Natural killer cell (primary cell): ENCODE data around the gene SCART1. TPM values are rescaled to one million over a fixed set of nuclear protein-coding genes. Genes with fewer than 3 reads are reported as not detected.

Source experiments
- ATAC-seq, 3 donors: fragments of 150-1000 bp in 2 of 3; fragments of 200-7000 bp in 1 of 3; cut with Tn5 transposase; 1 replicate in 1 of 3; 2 replicates in 2 of 3; pipeline ENCODE4 v1.10.0; 2021; ENCODE audit warnings: mild to moderate bottlenecking in 2 of 3, moderate library complexity in 2 of 3
- DNase-seq, 2 donors: peaks; one replicate each; pipeline versions ENCODE4 v3.0.0 to v3.0.0-alpha.2; 2013 to 2021; ENCODE audit warnings: mixed read lengths in 1 of 2
- H3K27ac ChIP-seq: one replicate; pipeline ENCODE4 v1.5.1; 2013; ENCODE audit warnings: mild to moderate bottlenecking, low read length
- H3K27me3 ChIP-seq: one replicate; pipeline ENCODE4 v1.6.1; 2013; ENCODE audit warnings: low read length; ENCODE audit not compliant: control insufficient read depth, insufficient read depth
- H3K36me3 ChIP-seq: one replicate; pipeline ENCODE4 v1.6.1; 2013; ENCODE audit warnings: low read length; ENCODE audit not compliant: control insufficient read depth, insufficient read depth
- H3K4me1 ChIP-seq: one replicate; pipeline ENCODE4 v1.6.1; 2013; ENCODE audit warnings: low read length; ENCODE audit not compliant: control insufficient read depth, insufficient read depth
- H3K4me3 ChIP-seq: one replicate; pipeline ENCODE4 v1.5.1; 2013; ENCODE audit warnings: low read length
- H3K9me3 ChIP-seq: one replicate; pipeline ENCODE4 v1.6.1; 2013; ENCODE audit warnings: low read length; ENCODE audit not compliant: control insufficient read depth, insufficient read depth
- H3K27ac Mint-ChIP-seq, 2 donors: one replicate each; pipeline ENCODE4 v1.8.0; 2022; ENCODE audit warnings: mild to moderate bottlenecking in 2 of 2, mixed read lengths in 2 of 2, moderate library complexity in 1 of 2
- H3K27me3 Mint-ChIP-seq, 2 donors: one replicate each; pipeline ENCODE4 v1.8.0; 2022; ENCODE audit warnings: low read depth in 2 of 2, mixed read lengths in 2 of 2
- H3K36me3 Mint-ChIP-seq: one replicate; pipeline ENCODE4 v1.8.0; 2022; ENCODE audit warnings: mixed read lengths
- H3K4me1 Mint-ChIP-seq, 2 donors: one replicate each; pipeline ENCODE4 v1.8.0; 2022; ENCODE audit warnings: mixed read lengths in 2 of 2
- H3K4me3 Mint-ChIP-seq: one replicate; pipeline ENCODE4 v1.8.0; 2022; ENCODE audit warnings: mild to moderate bottlenecking, moderate library complexity, mixed read lengths
- H3K9me3 Mint-ChIP-seq, 2 donors: one replicate each; pipeline ENCODE4 v1.8.0; 2022; ENCODE audit warnings: mixed read lengths in 2 of 2
- WGBS: methylation state at CpG from one replicate; pipeline ENCODE4 v1.1.7; 2013; ENCODE audit warnings: missing lambda C conversion rate; ENCODE audit not compliant: insufficient coverage; 5-methylcytosine and 5-hydroxymethylcytosine counted together
- intact Hi-C: fragments of 100-400 bp; cut with micrococcal nuclease; formaldehyde crosslinking; loops from one replicate; pipeline ENCODE4 v1.14.2; 2022
- total RNA-seq, 4 donors: library from RNA; stranded (reverse); fragments of 120-200 nt in 1 of 4; gene quantifications; one replicate each; pipeline versions ENCODE4 v1.2.3 to v1.2.4, GENCODE V29; 2013 to 2022
- TF ChIP-seq, protein P1 (sequence below): fragments of 200-600 bp; IDR thresholded peaks from one replicate; pipeline ENCODE4 v1.8.0; 2022; ENCODE audit warnings: antibody characterized with exemption

The SCART1 gene
- total RNA-seq, 3 donors from 2014 or later (not counting 1 experiment from before 2014, with no cell fraction given) = 8.6 to 13.8 (median 9.9) TPM

DNA sequence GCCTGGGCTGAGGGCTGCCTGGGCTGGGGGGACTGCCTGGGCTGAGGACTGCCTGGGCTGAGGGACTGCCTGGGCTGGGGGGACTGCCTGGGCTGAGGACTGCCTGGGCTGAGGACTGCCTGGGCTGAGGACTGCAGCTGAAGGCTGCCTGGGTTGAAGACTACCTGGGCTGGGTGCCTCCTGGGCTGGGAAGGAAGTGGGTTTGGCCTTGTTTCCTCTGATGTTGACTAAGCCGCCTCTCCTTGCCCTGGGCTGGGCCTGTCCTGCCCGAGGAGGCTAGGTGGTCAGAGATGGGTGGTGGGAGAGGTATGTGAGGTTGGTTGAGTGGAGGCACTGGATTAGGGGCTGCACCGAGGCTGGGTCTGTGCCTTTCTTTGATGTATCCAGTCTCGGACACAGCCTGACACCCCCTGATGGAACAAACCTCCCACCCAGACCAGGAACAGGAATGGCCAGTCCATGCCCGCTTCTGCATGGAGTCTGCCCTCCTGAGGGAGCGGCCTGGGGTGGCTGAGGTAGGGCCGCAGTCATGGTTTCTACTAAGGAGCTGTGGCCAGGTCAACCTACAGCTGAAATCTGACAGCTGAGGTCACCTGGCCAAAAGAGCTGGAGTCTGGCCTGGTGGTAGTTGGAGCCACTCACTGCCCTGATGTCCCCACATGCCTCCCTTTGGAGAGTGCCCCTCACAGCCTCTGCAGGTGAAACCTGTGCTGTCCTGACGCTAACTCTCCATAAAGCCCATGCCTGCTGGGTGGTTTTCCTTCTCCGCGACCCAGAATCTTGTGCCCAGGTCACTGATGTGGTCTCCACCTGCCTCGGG, 22.3 kb downstream of the SCART1 start:
- Mint-ChIP-seq H3K27me3 (no peaks in the 10 kb centered on the region), H3K4me1 (peaks cover 19 to 38% of the 10 kb centered on the region in 2 donors), H3K4me3 (peak overlapping the region; percentile 31), H3K27ac (peak overlapping the region; percentile 72 to 80), H3K9me3 (no peaks in the 10 kb centered on the region), H3K36me3 (no peaks in the 10 kb centered on the region)
- Histone ChIP-seq H3K36me3 (no peaks in the 10 kb centered on the region), H3K4me1 (peaks cover 38% of the 10 kb centered on the region), H3K27ac (peak overlapping the region; percentile 34), H3K4me3 (no peak overlapping the region), H3K9me3 (no peaks in the 10 kb centered on the region), H3K27me3 (no peaks in the 10 kb centered on the region)
- ATAC-seq = peak in 2 of 3 donors; percentile 71 to 84
- DNase-seq = peak in 1 of 2 donors; percentile 31
- 53% methylated on average over 11 of the region's 11 CpGs for WGBS
- intact Hi-C loops = no loop called here
- TF ChIP-seq, protein P1, sequence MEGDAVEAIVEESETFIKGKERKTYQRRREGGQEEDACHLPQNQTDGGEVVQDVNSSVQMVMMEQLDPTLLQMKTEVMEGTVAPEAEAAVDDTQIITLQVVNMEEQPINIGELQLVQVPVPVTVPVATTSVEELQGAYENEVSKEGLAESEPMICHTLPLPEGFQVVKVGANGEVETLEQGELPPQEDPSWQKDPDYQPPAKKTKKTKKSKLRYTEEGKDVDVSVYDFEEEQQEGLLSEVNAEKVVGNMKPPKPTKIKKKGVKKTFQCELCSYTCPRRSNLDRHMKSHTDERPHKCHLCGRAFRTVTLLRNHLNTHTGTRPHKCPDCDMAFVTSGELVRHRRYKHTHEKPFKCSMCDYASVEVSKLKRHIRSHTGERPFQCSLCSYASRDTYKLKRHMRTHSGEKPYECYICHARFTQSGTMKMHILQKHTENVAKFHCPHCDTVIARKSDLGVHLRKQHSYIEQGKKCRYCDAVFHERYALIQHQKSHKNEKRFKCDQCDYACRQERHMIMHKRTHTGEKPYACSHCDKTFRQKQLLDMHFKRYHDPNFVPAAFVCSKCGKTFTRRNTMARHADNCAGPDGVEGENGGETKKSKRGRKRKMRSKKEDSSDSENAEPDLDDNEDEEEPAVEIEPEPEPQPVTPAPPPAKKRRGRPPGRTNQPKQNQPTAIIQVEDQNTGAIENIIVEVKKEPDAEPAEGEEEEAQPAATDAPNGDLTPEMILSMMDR = no peak

DNA sequence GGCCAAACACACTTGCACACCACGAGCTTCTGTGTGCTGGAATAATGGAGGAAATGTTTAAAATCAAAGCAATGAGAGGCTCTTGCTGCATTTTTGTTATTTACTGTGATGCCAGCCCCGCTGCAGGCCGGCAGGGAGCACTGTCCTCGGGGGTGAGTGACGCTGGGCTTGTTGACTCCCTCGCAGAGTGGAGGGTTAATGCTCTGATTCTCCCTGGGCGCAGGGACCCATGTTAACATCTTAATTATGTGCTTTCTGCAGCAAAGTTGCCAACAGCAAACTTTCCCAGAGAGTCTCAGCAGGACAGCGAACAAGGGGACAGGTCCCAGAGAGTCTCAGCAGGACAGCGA, 22.9 kb downstream of the SCART1 start:
- ATAC-seq (no peak), DNase-seq (no peak)
- peaks cover 42% of the 10 kb centered on the region for H3K4me1 ChIP-seq
- Mint-ChIP-seq H3K9me3 (no peaks in the 10 kb centered on the region), H3K4me1 (peaks cover 19 to 38% of the 10 kb centered on the region in 2 donors), H3K27ac (peak overlapping the region in 1 of 2 donors; percentile 80), H3K4me3 (no peak overlapping the region), H3K36me3 (no peaks in the 10 kb centered on the region), H3K27me3 (no peaks in the 10 kb centered on the region)
- H3K9me3 ChIP-seq = no peaks in the 10 kb centered on the region
- no peak overlapping the region for H3K4me3 ChIP-seq
- no peaks in the 10 kb centered on the region for H3K36me3 ChIP-seq
- WGBS = 87% methylated on average over 9 of the region's 9 CpGs
- no peak overlapping the region for H3K27ac ChIP-seq
- TF ChIP-seq, protein P1 = no peak
- H3K27me3 ChIP-seq = no peaks in the 10 kb centered on the region
- intact Hi-C loops = no loop called here

DNA sequence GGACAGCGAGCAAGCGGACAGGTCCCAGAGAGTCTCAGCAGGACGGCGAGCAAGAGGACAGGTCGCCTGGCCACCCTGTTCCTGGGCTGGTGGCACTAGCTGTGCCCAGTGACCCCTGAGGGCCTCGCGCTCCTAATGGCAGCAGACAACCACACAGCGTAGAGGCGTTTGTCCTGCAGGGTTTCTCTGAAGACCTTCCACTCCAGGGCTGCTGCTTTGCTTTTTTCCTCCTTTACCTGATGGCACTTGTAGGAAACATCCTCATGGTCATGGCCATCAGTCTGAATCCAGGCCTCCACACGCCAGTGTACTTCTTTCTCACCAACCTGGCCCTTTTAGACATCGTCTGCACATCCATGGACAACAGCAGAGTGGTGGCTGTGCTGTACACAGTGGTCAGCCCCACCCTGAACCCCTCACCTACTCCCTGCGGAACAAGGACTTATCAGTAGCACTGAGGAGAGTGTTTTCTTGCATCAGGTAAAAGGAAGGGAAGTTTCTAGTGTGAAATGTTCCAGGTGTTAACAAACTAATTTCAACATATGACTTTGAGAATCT, 27.4 kb downstream of the SCART1 start:
- no peak for ATAC-seq
- peaks cover 0 to 6% of the 10 kb centered on the region in 2 donors for H3K4me1 Mint-ChIP-seq
- intact Hi-C loops = no loop called here
- TF ChIP-seq, protein P1 = no peak
- H3K4me3 Mint-ChIP-seq = no peak overlapping the region
- peaks cover 9 to 16% of the 10 kb centered on the region in 2 donors for H3K9me3 Mint-ChIP-seq
- peaks cover 16% of the 10 kb centered on the region for H3K36me3 Mint-ChIP-seq
- Histone ChIP-seq H3K36me3 (no peaks in the 10 kb centered on the region), H3K9me3 (peaks cover 4% of the 10 kb centered on the region), H3K27me3 (no peaks in the 10 kb centered on the region), H3K4me1 (peaks cover 11% of the 10 kb centered on the region), H3K4me3 (no peak overlapping the region), H3K27ac (no peak overlapping the region)
- H3K27me3 Mint-ChIP-seq = peaks cover 0 to 2% of the 10 kb centered on the region in 2 donors
- WGBS = 85% methylated on average over 11 of the region's 12 CpGs
- no peak for DNase-seq
- no peak overlapping the region for H3K27ac Mint-ChIP-seq
